Measurements from ENCODE around the gene DNAJB11.

DNAJB11 gene

DNA sequence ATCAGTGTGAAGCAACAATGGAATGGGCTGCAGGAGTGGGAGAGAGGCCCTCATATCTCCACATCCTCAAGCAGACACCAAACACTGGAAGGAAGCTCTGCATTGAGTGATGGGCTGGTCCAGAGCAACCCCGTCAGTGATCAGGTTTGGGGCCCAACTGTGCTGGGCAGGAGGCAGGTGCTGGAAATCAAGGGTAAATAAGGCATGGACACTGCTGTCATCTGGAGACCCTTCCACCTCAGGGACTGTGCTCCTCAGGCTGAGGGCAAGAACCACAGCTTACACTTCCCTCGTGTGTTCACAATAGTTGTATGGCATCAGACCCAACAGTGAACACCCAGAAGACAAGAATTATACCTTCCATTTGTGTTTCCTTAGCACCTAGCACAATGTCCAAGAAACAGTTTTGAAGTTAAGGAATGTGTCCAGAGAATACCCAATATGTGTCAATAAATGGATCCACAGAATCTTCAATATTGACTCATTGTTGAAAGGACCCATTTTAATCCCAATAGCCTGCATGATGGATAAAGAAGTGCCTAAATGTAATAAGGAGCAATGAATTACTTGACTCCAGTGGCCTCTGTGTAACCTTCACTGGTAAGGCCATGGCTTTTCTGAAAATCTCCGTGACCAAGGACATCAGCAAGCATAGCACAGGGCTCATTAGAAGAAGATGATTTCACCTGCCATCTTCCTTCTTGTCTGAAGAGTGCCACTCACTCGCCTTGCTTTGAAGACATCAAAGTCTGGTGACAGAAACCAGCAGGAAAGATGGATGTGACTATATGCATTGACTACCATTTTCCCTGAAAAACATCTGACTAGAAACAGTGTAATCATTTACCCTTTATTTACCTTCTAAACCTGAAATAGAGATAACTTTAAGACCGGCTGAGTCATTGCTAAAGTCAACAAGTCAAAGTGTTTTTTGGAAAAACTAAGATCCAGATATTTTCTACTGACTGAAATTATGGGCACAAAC, 35.3 kb downstream of the DNAJB11 start:
- Histone ChIP-seq H3K27ac (ENCODE audit: low read depth in 2 of 2, low read length in 2 of 2) (no peak overlapping the region), H3K36me3 (ENCODE audit: control insufficient read depth in 2 of 2, insufficient read depth in 2 of 2, low read length in 2 of 2) (no peaks in the 10 kb centered on the region), H3K9ac (ENCODE audit: low read depth in 1 of 2, low read length in 2 of 2) (no peak overlapping the region), H3K9me3 (ENCODE audit: control insufficient read depth in 2 of 2, low read length in 2 of 2) (no peaks in the 10 kb centered on the region), H3K4me3 (ENCODE audit: low read length in 2 of 2) (no peak overlapping the region), H3K27me3 (ENCODE audit: control insufficient read depth in 2 of 2, insufficient read depth in 2 of 2, low read length in 2 of 2) (no peaks in the 10 kb centered on the region), H3K4me1 (ENCODE audit: control insufficient read depth in 2 of 2, insufficient read depth in 2 of 2, low read length in 2 of 2) (no peaks in the 10 kb centered on the region)

- H3K9me3 ChIP-seq (ENCODE audit: control insufficient read depth in 2 of 2, low read length in 2 of 2), result no peaks in the 10 kb centered on the region
- peaks cover 0 to 2% of the 10 kb centered on the region in 2 donors for H3K27me3 ChIP-seq (ENCODE audit: control insufficient read depth in 2 of 2, insufficient read depth in 2 of 2, low read length in 2 of 2)
- no peaks in the 10 kb centered on the region for H3K4me1 ChIP-seq (ENCODE audit: control insufficient read depth in 2 of 2, insufficient read depth in 2 of 2, low read length in 2 of 2)
- H3K4me3 ChIP-seq (ENCODE audit: low read length in 2 of 2), result no peak overlapping the region
- H3K27ac ChIP-seq (ENCODE audit: low read depth in 2 of 2, low read length in 2 of 2), result no peak overlapping the region
- no peaks in the 10 kb centered on the region for H3K36me3 ChIP-seq (ENCODE audit: control insufficient read depth in 2 of 2, insufficient read depth in 2 of 2, low read length in 2 of 2)
- H3K9ac ChIP-seq (ENCODE audit: low read depth in 1 of 2, low read length in 2 of 2), result no peak overlapping the region
Observed at GRCh38 chr3:186608624-186609215, 38.2 kb downstream of the DNAJB11 start.

DNA sequence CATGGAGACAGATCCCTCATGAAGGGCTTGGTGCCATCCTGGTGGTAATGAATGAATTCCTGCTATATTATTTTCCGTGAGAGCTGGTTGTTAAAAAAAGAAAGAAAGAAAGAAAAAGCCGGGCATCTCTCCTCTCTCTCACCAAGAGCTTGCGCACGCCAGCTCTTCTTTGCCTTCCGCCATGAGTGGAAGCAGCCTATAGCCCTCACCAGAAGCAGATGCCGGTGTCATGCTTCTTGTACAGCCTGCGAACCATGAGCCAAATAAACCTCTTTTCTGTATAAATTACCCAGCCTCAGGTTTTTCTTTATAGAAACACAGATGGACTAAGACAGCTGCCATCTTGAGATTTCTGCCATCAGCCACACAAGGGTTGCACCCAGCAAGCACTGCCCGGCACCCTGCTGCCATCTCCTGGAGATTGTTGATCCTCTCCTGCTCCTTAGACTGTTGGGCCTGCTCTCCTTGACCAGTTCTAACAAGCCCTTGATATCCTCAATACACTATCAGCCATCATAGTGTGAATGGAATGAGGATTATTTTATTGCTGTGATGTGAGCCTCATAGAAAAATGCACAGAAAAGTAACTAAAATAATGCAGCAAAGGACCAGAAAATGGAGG, 38.8 kb downstream of the DNAJB11 start:
- Histone ChIP-seq H3K4me3 (ENCODE audit: low read length in 2 of 2) (no peak overlapping the region), H3K27me3 (ENCODE audit: control insufficient read depth in 2 of 2, insufficient read depth in 2 of 2, low read length in 2 of 2) (peaks cover 0 to 8% of the 10 kb centered on the region in 2 donors), H3K27ac (ENCODE audit: low read depth in 2 of 2, low read length in 2 of 2) (no peak overlapping the region), H3K9ac (ENCODE audit: low read depth in 1 of 2, low read length in 2 of 2) (no peak overlapping the region), H3K4me1 (ENCODE audit: control insufficient read depth in 2 of 2, insufficient read depth in 2 of 2, low read length in 2 of 2) (peaks cover 0 to under 1% of the 10 kb centered on the region in 2 donors), H3K9me3 (ENCODE audit: control insufficient read depth in 2 of 2, low read length in 2 of 2) (no peaks in the 10 kb centered on the region), H3K36me3 (ENCODE audit: control insufficient read depth in 2 of 2, insufficient read depth in 2 of 2, low read length in 2 of 2) (no peaks in the 10 kb centered on the region)

DNA sequence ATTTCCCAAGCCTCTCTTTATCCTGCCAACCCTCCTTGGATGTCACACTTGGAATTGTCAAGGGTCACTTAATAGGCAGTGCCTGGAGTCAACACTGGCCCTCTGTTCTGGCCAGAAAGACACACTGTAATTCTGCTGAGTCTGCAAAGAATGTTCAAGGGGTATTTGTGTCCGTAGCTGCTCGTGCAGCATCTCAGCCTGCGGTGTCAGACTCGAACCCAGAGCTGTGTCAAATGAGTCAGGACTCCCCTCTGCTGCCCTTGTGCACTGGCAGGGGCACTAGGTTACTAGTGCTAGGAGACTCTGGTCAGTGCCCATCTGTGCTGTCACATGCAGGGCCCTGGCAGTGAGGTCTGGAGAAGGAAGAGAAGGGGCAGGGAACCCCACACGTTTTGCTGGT, 41.5 kb downstream of the DNAJB11 start:
- Histone ChIP-seq H3K4me1 (ENCODE audit: control insufficient read depth in 2 of 2, insufficient read depth in 2 of 2, low read length in 2 of 2) (peaks cover 0 to 7% of the 10 kb centered on the region in 2 donors), H3K4me3 (ENCODE audit: low read length in 2 of 2) (no peak overlapping the region), H3K36me3 (ENCODE audit: control insufficient read depth in 2 of 2, insufficient read depth in 2 of 2, low read length in 2 of 2) (no peaks in the 10 kb centered on the region), H3K27ac (ENCODE audit: low read depth in 2 of 2, low read length in 2 of 2) (no peak overlapping the region), H3K9ac (ENCODE audit: low read depth in 1 of 2, low read length in 2 of 2) (no peak overlapping the region), H3K9me3 (ENCODE audit: control insufficient read depth in 2 of 2, low read length in 2 of 2) (no peaks in the 10 kb centered on the region), H3K27me3 (ENCODE audit: control insufficient read depth in 2 of 2, insufficient read depth in 2 of 2, low read length in 2 of 2) (peaks cover 0 to 10% of the 10 kb centered on the region in 2 donors)

- no peaks in the 10 kb centered on the region for H3K36me3 ChIP-seq (ENCODE audit: control insufficient read depth in 2 of 2, insufficient read depth in 2 of 2, low read length in 2 of 2)
- H3K27ac ChIP-seq (ENCODE audit: low read depth in 2 of 2, low read length in 2 of 2), result no peak within 1 kb of the TSS
- no peak within 1 kb of the TSS for H3K4me3 ChIP-seq (ENCODE audit: low read length in 2 of 2)
- no peaks in the 10 kb centered on the region for H3K9me3 ChIP-seq (ENCODE audit: control insufficient read depth in 2 of 2, low read length in 2 of 2)
- H3K4me1 ChIP-seq (ENCODE audit: control insufficient read depth in 2 of 2, insufficient read depth in 2 of 2, low read length in 2 of 2), result peaks cover 2 to 7% of the 10 kb centered on the region in 2 donors
- peaks cover 5 to 18% of the 10 kb centered on the region in 2 donors for H3K27me3 ChIP-seq (ENCODE audit: control insufficient read depth in 2 of 2, insufficient read depth in 2 of 2, low read length in 2 of 2)
- no peak within 1 kb of the TSS for H3K9ac ChIP-seq (ENCODE audit: low read depth in 1 of 2, low read length in 2 of 2)
Observed at GRCh38 chr3:186612721-186613636, 42.5 kb downstream of the DNAJB11 start, which contains the start of gene AHSG. Gene AHSG (plus strand): TSS chr3:186613060. CDS start chr3:186613142, 82 bp downstream.

- Histone ChIP-seq H3K9me3 (ENCODE audit: control insufficient read depth in 2 of 2, low read length in 2 of 2) (no peaks in the 10 kb centered on the region), H3K4me3 (ENCODE audit: low read length in 2 of 2) (no peak overlapping the region), H3K27me3 (ENCODE audit: control insufficient read depth in 2 of 2, insufficient read depth in 2 of 2, low read length in 2 of 2) (peaks cover 5 to 21% of the 10 kb centered on the region in 2 donors), H3K9ac (ENCODE audit: low read depth in 1 of 2, low read length in 2 of 2) (no peak overlapping the region), H3K36me3 (ENCODE audit: control insufficient read depth in 2 of 2, insufficient read depth in 2 of 2, low read length in 2 of 2) (no peaks in the 10 kb centered on the region), H3K27ac (ENCODE audit: low read depth in 2 of 2, low read length in 2 of 2) (no peak overlapping the region), H3K4me1 (ENCODE audit: control insufficient read depth in 2 of 2, insufficient read depth in 2 of 2, low read length in 2 of 2) (peaks cover 2 to 7% of the 10 kb centered on the region in 2 donors)
Observed at GRCh38 chr3:186613637-186614265, 43.2 kb downstream of the DNAJB11 start.

DNA sequence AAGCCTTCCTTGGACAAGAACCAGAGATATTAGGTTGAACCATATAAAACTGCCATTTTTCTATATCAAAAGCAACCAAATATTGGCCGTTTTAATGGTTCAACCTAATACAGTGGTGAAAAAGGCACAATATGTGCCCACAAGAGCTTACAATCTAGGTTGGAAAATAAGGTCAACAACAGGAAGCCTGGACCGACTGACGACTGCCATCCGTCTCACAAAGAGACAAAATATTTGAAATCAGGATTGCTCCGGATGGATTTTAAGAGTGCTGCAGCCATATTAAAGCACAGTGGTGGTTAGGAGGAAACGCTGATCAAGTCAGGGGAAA, 43.7 kb downstream of the DNAJB11 start:
- Histone ChIP-seq H3K27me3 (ENCODE audit: control insufficient read depth in 2 of 2, insufficient read depth in 2 of 2, low read length in 2 of 2) (peaks cover 5 to 21% of the 10 kb centered on the region in 2 donors), H3K9ac (ENCODE audit: low read depth in 1 of 2, low read length in 2 of 2) (no peak overlapping the region), H3K9me3 (ENCODE audit: control insufficient read depth in 2 of 2, low read length in 2 of 2) (no peaks in the 10 kb centered on the region), H3K27ac (ENCODE audit: low read depth in 2 of 2, low read length in 2 of 2) (no peak overlapping the region), H3K4me3 (ENCODE audit: low read length in 2 of 2) (no peak overlapping the region), H3K36me3 (ENCODE audit: control insufficient read depth in 2 of 2, insufficient read depth in 2 of 2, low read length in 2 of 2) (no peaks in the 10 kb centered on the region), H3K4me1 (ENCODE audit: control insufficient read depth in 2 of 2, insufficient read depth in 2 of 2, low read length in 2 of 2) (peaks cover 2 to 7% of the 10 kb centered on the region in 2 donors)

DNA sequence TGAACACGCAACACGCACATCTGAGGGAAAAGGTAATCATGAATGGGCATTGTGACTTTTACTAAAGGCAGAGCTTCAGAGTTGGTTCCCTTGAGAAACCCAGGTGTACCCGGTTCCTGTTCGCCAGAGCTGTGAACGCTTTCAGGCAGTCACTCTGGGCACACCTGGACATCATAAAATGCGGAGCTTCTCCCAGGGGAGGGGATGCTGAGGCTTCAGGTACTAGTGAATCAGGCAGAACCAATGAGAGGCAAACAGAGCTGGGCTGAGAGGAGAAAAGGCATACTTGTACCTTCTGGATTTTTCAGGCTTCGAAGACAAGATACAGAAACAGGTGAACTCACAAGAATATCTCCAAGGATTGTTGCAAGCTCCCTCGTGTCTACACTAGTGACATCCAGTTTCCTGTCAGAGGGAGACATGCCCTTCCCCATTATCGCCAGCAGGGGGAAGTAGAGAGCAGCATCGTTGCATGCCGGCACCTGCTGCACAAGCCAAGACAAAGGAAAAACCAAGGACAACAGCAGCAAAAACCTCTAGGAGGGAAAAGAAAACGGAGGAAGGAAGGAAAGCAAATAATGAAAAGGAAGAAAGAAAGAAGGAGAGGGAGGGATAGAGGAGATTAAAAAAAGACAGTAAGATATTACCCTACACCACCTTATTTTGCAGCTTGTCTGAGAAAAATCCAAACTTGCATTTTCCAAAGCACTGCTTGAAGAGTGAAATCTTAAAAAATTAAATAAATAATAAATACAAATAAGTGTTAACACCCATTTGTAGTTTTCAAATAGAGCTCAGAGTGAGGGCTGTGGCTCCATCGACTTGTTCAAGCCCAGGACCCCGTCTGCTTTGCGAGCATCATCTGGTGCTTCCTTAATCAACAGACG, 44.3 kb downstream of the DNAJB11 start:
- H3K4me3 ChIP-seq (ENCODE audit: low read length in 2 of 2), result peak overlapping the region in 1 of 2 donors; percentile 12
- H3K27me3 ChIP-seq (ENCODE audit: control insufficient read depth in 2 of 2, insufficient read depth in 2 of 2, low read length in 2 of 2), result peaks cover 5 to 21% of the 10 kb centered on the region in 2 donors
- H3K27ac ChIP-seq (ENCODE audit: low read depth in 2 of 2, low read length in 2 of 2), result no peak overlapping the region
- H3K36me3 ChIP-seq (ENCODE audit: control insufficient read depth in 2 of 2, insufficient read depth in 2 of 2, low read length in 2 of 2), result no peaks in the 10 kb centered on the region
- no peaks in the 10 kb centered on the region for H3K9me3 ChIP-seq (ENCODE audit: control insufficient read depth in 2 of 2, low read length in 2 of 2)
- H3K9ac ChIP-seq (ENCODE audit: low read depth in 1 of 2, low read length in 2 of 2), result no peak overlapping the region
- H3K4me1 ChIP-seq (ENCODE audit: control insufficient read depth in 2 of 2, insufficient read depth in 2 of 2, low read length in 2 of 2), result peaks cover 2 to 7% of the 10 kb centered on the region in 2 donors
